Thyroid gland (tissue), 4 donors: Measurements from ENCODE around the gene EIF5. TPM values are rescaled to one million over a fixed set of nuclear protein-coding genes. Genes with fewer than 3 reads are reported as not detected.

Experiments
- DNase-seq, 2 donors: peaks; one replicate each; pipeline ENCODE4 v3.0.0-alpha.2; 2019
- H3K27ac ChIP-seq, 3 donors: fragments of 200-600 bp; sonication (generic); 1 replicate in 2 of 3; 2 replicates in 1 of 3; pipeline ENCODE4 v1.5.1; 2016 to 2019; ENCODE audit warnings: mild to moderate bottlenecking in 1 of 3, moderate library complexity in 1 of 3
- H3K27me3 ChIP-seq: fragments of 200-600 bp; sonication (generic); one replicate; pipeline ENCODE4 v1.5.1; 2019
- H3K36me3 ChIP-seq, 2 donors: fragments of 200-600 bp; sonication (generic); one replicate each; pipeline ENCODE4 v1.5.1; 2016 to 2019
- H3K4me1 ChIP-seq, 2 donors: fragments of 200-600 bp; sonication (generic); one replicate each; pipeline ENCODE4 v1.5.1; 2017 to 2019
- H3K4me3 ChIP-seq, 3 donors: fragments of 200-600 bp; sonication (generic); replicated peaks in 1 of 3; 1 replicate in 2 of 3; 2 replicates in 1 of 3; pipeline ENCODE4 v1.5.1; 2016; ENCODE audit warnings: mild to moderate bottlenecking in 1 of 3
- H3K9me3 ChIP-seq: fragments of 200-600 bp; sonication (generic); one replicate; pipeline ENCODE4 v1.5.1; 2017
- POLR2A ChIP-seq, 2 donors: fragments of 450-650 bp; IDR thresholded peaks; one replicate each; pipeline ENCODE4 v1.6.1; 2017; ENCODE audit warnings: antibody characterized with exemption in 2 of 2, mild to moderate bottlenecking in 2 of 2, moderate library complexity in 1 of 2
- WGBS, 2 donors: methylation state at CpG; one replicate each; pipeline ENCODE4 v1.1.5; 2017; 5-methylcytosine and 5-hydroxymethylcytosine counted together
- intact Hi-C: fragments of 100-400 bp; cut with DNase I; formaldehyde crosslinking; loops from one replicate; pipeline ENCODE4 v1.15.1; 2023
- total RNA-seq, 4 donors: library from RNA; depleted of rRNA; stranded (reverse); fragments of >200 nt; gene quantifications; one replicate each; pipeline ENCODE4 v1.2.3, GENCODE V29; 2016
- TF ChIP-seq, protein P1 (sequence below), 6 experiments: fragments of 200-600 bp in 3 of 6; fragments of 450-650 bp in 3 of 6; sonication (generic) in 3 of 6; IDR thresholded peaks; one replicate each; pipeline ENCODE4 v1.5.1; 2016 to 2019; ENCODE audit warnings: antibody characterized with exemption in 6 of 6, mild to moderate bottlenecking in 2 of 6, inconsistent platforms in 1 of 6, moderate library complexity in 1 of 6

Gene EIF5
- total RNA-seq, 4 donors from 2014 or later = 257 to 428 (median 329) TPM

DNA sequence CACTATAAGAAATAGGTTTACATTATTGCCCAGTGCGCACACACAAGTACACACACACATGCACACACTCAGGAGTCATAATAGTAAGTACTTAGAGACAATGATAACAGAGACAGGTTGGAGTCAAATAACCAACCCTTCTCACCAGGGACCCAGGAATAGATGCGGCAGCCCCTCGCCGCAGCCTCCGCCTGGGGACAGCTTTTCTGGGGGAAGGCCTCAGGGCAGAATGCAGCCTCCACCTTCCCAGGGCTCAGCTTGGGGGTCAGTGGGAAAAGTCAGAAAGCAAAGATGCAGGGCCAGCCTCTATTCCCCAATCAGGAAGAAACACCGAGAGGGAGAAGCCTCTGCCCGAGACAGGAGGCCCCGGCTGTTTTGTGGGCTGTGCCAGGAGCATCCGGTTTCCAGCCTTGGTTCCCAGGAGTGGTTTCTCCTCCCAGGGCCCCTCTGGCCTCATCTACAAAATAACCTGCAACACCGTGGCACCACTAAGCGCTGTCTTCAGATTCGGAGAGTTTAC is 23.4 kb upstream of the EIF5 start:
- intact Hi-C loops = no loop called here
- no peak for DNase-seq
- Histone ChIP-seq H3K4me3 (no peak overlapping the region), H3K4me1 (peaks cover 8 to 12% of the 10 kb centered on the region in 2 donors), H3K9me3 (no peaks in the 10 kb centered on the region), H3K27ac (no peak overlapping the region), H3K36me3 (no peaks in the 10 kb centered on the region), H3K27me3 (no peaks in the 10 kb centered on the region)
- WGBS, 2 donors = 85% methylated on average over 12 of the region's 12 CpGs
- TF ChIP-seq POLR2A (IDR thresholded peaks at IDR 0.05) = no peak
- TF ChIP-seq, protein P1, sequence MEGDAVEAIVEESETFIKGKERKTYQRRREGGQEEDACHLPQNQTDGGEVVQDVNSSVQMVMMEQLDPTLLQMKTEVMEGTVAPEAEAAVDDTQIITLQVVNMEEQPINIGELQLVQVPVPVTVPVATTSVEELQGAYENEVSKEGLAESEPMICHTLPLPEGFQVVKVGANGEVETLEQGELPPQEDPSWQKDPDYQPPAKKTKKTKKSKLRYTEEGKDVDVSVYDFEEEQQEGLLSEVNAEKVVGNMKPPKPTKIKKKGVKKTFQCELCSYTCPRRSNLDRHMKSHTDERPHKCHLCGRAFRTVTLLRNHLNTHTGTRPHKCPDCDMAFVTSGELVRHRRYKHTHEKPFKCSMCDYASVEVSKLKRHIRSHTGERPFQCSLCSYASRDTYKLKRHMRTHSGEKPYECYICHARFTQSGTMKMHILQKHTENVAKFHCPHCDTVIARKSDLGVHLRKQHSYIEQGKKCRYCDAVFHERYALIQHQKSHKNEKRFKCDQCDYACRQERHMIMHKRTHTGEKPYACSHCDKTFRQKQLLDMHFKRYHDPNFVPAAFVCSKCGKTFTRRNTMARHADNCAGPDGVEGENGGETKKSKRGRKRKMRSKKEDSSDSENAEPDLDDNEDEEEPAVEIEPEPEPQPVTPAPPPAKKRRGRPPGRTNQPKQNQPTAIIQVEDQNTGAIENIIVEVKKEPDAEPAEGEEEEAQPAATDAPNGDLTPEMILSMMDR (IDR thresholded peaks at IDR 0.05) = no peak

DNA sequence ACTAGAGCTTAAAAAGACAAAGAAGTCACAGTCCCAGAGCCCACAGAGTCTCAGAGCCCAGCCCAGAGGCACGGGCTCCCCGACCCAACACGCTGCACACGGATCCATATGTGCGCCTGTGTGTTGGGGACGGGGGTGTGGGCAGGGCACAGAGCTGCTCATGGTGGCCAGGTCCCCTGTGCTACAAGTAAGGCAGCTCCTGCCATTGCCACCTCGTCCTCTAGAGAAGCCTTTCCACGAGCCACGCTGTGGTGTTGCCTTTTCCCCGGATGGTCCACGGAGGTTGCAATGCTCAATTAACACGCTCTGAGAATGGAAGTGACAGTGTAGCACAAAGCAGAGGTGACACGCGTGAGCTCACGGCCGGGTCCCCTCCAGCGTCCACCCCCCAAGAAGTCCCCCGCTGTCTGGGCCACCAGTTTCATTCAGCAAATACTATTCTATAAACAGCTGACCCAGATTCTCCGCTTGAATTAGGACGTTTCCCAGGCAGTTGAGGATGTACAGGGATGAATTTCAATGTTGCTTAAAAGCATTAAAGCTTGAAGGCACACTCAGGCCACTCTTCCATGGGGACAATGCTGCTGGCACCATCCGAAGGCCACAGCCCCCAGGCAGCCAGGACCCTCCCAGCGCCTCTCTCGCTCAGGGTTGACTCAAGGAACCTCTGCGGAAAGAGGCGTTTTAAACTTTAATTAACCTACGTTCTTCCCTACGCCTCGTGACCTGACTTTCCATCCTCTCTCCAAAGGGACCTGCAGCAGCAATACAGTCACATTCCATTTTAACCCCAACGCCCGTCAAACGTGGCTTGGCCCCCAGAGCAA is 22.7 kb upstream of the EIF5 start:
- H3K9me3 ChIP-seq = no peaks in the 10 kb centered on the region
- no peak for DNase-seq
- H3K36me3 ChIP-seq = no peaks in the 10 kb centered on the region
- TF ChIP-seq POLR2A (IDR thresholded peaks at IDR 0.05) = no peak
- WGBS, 2 donors = 90 to 94% methylated on average over 20 to 31 of the region's 31 CpGs
- no peaks in the 10 kb centered on the region for H3K27me3 ChIP-seq
- intact Hi-C loops = no loop called here
- peaks cover 14 to 19% of the 10 kb centered on the region in 2 donors for H3K4me1 ChIP-seq
- H3K27ac ChIP-seq = no peak overlapping the region
- H3K4me3 ChIP-seq = no peak overlapping the region

DNA sequence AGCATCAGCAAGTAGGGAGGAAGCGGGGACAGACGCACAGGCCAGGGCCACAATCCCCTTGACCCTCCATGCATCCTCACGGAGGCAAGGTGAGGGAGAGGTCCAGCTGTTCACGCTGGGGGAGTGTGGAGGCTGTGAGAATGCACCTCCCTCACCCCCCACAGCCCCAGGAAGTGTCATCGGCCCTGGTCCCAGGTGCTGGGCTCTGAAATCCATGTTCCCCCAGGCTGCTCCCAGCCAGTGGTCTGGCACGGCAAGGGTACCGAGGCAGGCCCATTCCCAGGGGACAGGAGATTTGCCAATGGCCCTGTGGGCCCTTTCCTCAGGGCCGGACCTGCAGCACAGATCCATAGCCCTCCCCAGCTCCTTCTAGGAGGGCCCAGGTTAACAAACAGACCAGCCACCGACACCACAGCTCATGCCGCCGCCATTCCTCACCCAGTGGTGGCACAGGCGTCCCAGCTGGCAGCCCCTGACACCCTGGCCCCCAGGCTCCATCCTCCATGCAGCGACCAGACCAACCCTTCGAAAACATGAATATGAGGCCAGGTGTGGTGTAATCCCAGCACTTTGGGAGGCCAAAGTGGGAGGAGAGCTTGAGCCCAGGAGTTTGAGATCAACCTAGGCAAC is 21.9 kb upstream of the EIF5 start:
- Histone ChIP-seq H3K27me3 (no peaks in the 10 kb centered on the region), H3K4me3 (no peak overlapping the region), H3K4me1 (peaks cover 14 to 19% of the 10 kb centered on the region in 2 donors), H3K36me3 (no peaks in the 10 kb centered on the region), H3K27ac (no peak overlapping the region), H3K9me3 (no peaks in the 10 kb centered on the region)
- no peak for TF ChIP-seq POLR2A (IDR thresholded peaks at IDR 0.05)
- TF ChIP-seq, protein P1 (IDR thresholded peaks at IDR 0.05) = no peak
- intact Hi-C loops = no loop called here
- WGBS, 2 donors = 84 to 92% methylated on average over 7 to 14 of the region's 14 CpGs
- DNase-seq = no peak

DNA sequence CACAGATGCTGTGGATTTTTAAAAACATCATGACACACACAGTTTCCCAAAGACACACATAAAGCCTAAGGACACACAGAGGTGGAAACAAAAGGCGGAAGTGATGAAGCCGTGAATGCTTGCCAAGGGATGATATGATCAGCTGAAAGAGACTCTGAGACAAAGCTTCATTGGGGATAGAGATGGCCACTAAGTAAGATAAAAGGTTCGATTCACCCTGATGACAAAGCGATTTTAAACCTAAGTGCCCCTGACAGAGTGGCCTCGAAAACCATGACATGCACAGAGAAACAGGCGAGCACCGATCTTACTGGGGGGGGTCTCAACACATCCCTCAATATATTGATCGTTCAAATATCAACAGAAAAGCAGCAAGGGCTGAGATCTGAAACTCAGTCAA is 20.3 kb upstream of the EIF5 start:
- H3K27ac ChIP-seq = no peak overlapping the region
- TF ChIP-seq, protein P1 (IDR thresholded peaks at IDR 0.05) = no peak
- TF ChIP-seq POLR2A (IDR thresholded peaks at IDR 0.05) = no peak
- 69 to 77% methylated on average over 8 of the region's 8 CpGs for WGBS, 2 donors
- DNase-seq = no peak
- no peaks in the 10 kb centered on the region for H3K27me3 ChIP-seq
- H3K9me3 ChIP-seq = no peaks in the 10 kb centered on the region
- H3K36me3 ChIP-seq = no peaks in the 10 kb centered on the region
- H3K4me3 ChIP-seq = no peak overlapping the region
- H3K4me1 ChIP-seq = peaks cover 14 to 19% of the 10 kb centered on the region in 2 donors
- intact Hi-C loops = no loop called here

DNA sequence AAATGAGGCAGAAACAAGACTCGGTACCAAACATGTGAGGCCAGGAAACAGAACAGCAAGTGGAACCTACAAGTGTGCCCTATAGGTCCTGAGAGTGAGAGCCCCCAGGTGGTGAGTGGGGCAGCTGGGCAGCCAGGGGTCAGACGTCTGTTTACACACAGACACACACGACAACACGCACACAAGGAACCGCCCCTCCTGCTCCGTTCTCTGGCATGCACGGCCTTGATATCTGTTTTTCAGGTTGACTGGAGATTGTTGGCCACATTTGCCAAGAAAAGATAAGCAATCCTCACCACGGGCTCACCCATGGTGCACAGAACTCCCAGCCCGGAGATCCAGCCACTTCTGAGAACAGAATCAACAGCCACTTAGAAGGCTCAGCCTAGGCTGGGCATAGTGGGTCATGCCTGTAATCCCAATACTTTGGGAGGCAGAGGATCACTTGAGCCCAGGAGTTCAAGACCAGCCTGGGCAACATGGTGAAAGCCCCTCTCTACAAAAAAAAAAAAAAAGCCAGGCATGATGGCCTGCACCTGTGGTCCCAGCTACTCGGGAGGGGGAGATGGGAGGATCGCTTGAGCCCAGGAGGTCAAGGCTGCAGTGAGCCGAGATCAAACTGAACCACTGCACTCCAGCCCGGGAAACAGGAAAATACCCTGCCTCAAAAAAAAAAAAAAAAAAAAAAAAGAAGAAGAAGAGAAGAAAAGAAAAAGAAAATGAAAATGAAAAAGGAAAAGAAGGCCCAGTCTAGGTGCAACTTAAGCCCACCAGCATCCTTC is 19.4 kb upstream of the EIF5 start:
- TF ChIP-seq POLR2A (IDR thresholded peaks at IDR 0.05) = no peak
- TF ChIP-seq, protein P1 (IDR thresholded peaks at IDR 0.05) = no peak
- intact Hi-C loops = no loop called here
- no peak overlapping the region for H3K4me3 ChIP-seq
- WGBS, 2 donors = 46 to 59% methylated on average over 13 of the region's 13 CpGs
- no peaks in the 10 kb centered on the region for H3K27me3 ChIP-seq
- peak overlapping the region; percentile 32 to 78 (median 78) for H3K27ac ChIP-seq
- H3K4me1 ChIP-seq = peaks cover 14 to 19% of the 10 kb centered on the region in 2 donors
- H3K9me3 ChIP-seq = no peaks in the 10 kb centered on the region
- DNase-seq = peak; percentile 68 to 78
- no peaks in the 10 kb centered on the region for H3K36me3 ChIP-seq
